ENCODE data around the gene ELAPOR1. TPM values are rescaled to one million over a fixed set of nuclear protein-coding genes. Genes with fewer than 3 reads are reported as not detected.

ELAPOR1 gene
- total and polyA plus RNA-seq, 2 of the 4 experiments (the other 2 are of a cell fraction): 0.54 to 1.6 TPM

DNA sequence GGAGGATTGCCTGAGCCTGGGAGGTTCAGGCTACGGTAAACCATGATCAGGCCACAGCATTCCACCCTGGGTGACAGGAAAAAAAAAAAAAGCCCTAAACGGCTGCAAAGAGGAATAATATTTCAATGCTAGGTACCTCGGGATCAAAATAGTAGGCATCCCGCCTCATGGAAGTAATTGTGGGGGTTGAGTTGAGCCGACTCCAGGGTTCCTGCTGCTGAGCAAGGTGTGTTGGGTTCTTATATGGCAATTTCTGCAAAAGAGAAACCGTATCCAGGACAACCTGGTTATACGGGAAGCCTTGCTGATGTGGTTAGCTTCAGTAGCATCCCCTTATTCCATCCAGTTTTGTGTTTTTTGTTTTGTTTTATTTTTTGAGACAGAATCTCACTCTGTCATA, 6.1 kb upstream of the ELAPOR1 start:
- no peak overlapping the region for H3K4me2 ChIP-seq (ENCODE audit: low read depth, low read length)
- H4K91ac ChIP-seq (ENCODE audit: insufficient read depth, low read depth, low read length): no peak overlapping the region
- WGBS, 2 experiments (ENCODE audit: extremely low coverage in 2 of 2, insufficient read length in 1 of 2): 100% methylated on average over 1 of the region's 7 CpGs; no CpG with 5 or more reads in 1 of the 2 experiments
- H2BK5ac ChIP-seq (ENCODE audit: low read depth, low read length, poor library complexity, severe bottlenecking): no peak overlapping the region
- dilution Hi-C loops (cut with HindIII; ENCODE audit: low sequenced_read_pairs, unreplicated experiment) (no loop called here), in situ Hi-C loops (cut with MboI; ENCODE audit: low sequenced_read_pairs) (no loop called here), intact Hi-C loops (cut with micrococcal nuclease) (no loop called here)
- H3K27ac ChIP-seq (ENCODE audit: insufficient read depth, low read length): no peak overlapping the region
- peaks cover 0 to 10% of the 10 kb centered on the region in 2 experiments; a peak in 2 of 4 replicates for H3K79me1 ChIP-seq (ENCODE audit: low read depth in 1 of 2, low read length in 2 of 2)
- BruUV-seq (replicated peaks): no TSS peak
- no peak overlapping the region for H2BK20ac ChIP-seq (ENCODE audit: low read depth, low read length)
- peaks cover 5% of the 10 kb centered on the region; the same call in 1 of the 2 replicates for H3K27me3 ChIP-seq (ENCODE audit: control insufficient read depth, insufficient read depth, low read length)
- POLR2A ChIA-PET (ENCODE audit: unreplicated experiment): no interaction called here
- no peak overlapping the region for H3K4me3 ChIP-seq (ENCODE audit: insufficient read depth, low read depth, low read length)
- TF ChIP-seq, protein P1, sequence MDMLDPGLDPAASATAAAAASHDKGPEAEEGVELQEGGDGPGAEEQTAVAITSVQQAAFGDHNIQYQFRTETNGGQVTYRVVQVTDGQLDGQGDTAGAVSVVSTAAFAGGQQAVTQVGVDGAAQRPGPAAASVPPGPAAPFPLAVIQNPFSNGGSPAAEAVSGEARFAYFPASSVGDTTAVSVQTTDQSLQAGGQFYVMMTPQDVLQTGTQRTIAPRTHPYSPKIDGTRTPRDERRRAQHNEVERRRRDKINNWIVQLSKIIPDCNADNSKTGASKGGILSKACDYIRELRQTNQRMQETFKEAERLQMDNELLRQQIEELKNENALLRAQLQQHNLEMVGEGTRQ (IDR thresholded peaks at IDR 0.05; ENCODE audit: low read depth, low read length): no peak
- TF ChIP-seq NFE2L2 (IDR thresholded peaks at IDR 0.05; ENCODE audit: low read depth, low read length) (no peak), FOS (IDR thresholded peaks at IDR 0.05; ENCODE audit: low read depth, low read length) (no peak), RFX5 (IDR thresholded peaks at IDR 0.05; ENCODE audit: low read depth, low read length) (no peak), RCOR1 (IDR thresholded peaks at IDR 0.05; ENCODE audit: insufficient replicate concordance, low read length) (no peak), CHD1 (IDR thresholded peaks at IDR 0.05; ENCODE audit: low read depth, low read length) (no peak), MXI1 (IDR thresholded peaks at IDR 0.05; ENCODE audit: borderline replicate concordance, low read depth, low read length) (no peak), SMC3 (IDR thresholded peaks at IDR 0.05; ENCODE audit: low read depth, low read length) (no peak), BHLHE40 (IDR thresholded peaks at IDR 0.05; ENCODE audit: low read depth, low read length) (no peak), RAD21 (IDR thresholded peaks at IDR 0.05; ENCODE audit: low read length) (no peak), POLR2A (IDR thresholded peaks at IDR 0.05; ENCODE audit: low read depth, low read length) (no peak), MAFK (IDR thresholded peaks at IDR 0.05; ENCODE audit: low read depth, low read length) (no peak), CEBPB (IDR thresholded peaks at IDR 0.05; ENCODE audit: low read depth, low read length) (no peak)
- TF ChIP-seq, protein P2, sequence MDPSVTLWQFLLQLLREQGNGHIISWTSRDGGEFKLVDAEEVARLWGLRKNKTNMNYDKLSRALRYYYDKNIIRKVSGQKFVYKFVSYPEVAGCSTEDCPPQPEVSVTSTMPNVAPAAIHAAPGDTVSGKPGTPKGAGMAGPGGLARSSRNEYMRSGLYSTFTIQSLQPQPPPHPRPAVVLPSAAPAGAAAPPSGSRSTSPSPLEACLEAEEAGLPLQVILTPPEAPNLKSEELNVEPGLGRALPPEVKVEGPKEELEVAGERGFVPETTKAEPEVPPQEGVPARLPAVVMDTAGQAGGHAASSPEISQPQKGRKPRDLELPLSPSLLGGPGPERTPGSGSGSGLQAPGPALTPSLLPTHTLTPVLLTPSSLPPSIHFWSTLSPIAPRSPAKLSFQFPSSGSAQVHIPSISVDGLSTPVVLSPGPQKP (IDR thresholded peaks at IDR 0.05; ENCODE audit: borderline replicate concordance, low read depth, low read length): no peak
- TF ChIP-seq, protein P3, sequence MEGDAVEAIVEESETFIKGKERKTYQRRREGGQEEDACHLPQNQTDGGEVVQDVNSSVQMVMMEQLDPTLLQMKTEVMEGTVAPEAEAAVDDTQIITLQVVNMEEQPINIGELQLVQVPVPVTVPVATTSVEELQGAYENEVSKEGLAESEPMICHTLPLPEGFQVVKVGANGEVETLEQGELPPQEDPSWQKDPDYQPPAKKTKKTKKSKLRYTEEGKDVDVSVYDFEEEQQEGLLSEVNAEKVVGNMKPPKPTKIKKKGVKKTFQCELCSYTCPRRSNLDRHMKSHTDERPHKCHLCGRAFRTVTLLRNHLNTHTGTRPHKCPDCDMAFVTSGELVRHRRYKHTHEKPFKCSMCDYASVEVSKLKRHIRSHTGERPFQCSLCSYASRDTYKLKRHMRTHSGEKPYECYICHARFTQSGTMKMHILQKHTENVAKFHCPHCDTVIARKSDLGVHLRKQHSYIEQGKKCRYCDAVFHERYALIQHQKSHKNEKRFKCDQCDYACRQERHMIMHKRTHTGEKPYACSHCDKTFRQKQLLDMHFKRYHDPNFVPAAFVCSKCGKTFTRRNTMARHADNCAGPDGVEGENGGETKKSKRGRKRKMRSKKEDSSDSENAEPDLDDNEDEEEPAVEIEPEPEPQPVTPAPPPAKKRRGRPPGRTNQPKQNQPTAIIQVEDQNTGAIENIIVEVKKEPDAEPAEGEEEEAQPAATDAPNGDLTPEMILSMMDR (conservative IDR thresholded peaks at IDR 0.05; ENCODE audit: low read depth, low read length): no peak
- H2AK9ac ChIP-seq (replicated peaks; ENCODE audit: low read depth, low read length, poor library complexity): no peak overlapping the region
- no peak overlapping the region for H3K18ac ChIP-seq (ENCODE audit: low read depth, low read length)
- no peak overlapping the region for H3K56ac ChIP-seq (ENCODE audit: extremely low read depth, insufficient read depth, low read length)
- ATAC-seq (ENCODE audit: low read depth) (no peak), DNase-seq (no peak)
- no peaks in the 10 kb centered on the region for H3K9me3 ChIP-seq (ENCODE audit: control insufficient read depth, insufficient read depth, low read length)
- H2BK15ac ChIP-seq (ENCODE audit: low read depth, low read length): no peak overlapping the region
- CTCF ChIA-PET: no interaction called here
- H3K9me1 ChIP-seq (ENCODE audit: insufficient read depth, low read length): no peaks in the 10 kb centered on the region
- H4K20me1 ChIP-seq (ENCODE audit: insufficient read depth, low read length): no peaks in the 10 kb centered on the region; the same call in 1 of the 2 replicates
- H3K4me1 ChIP-seq (ENCODE audit: control insufficient read depth, insufficient read depth, low read length): no peaks in the 10 kb centered on the region
- H3K23ac ChIP-seq (ENCODE audit: low read depth, low read length): no peak overlapping the region
- no peak overlapping the region for H2BK120ac ChIP-seq (ENCODE audit: low read depth, low read length)
- H4K8ac ChIP-seq (ENCODE audit: low read depth in 2 of 2, low read length in 2 of 2): no peak overlapping the region
- no peak overlapping the region for H3K9ac ChIP-seq (ENCODE audit: low read depth, low read length)
- no peak overlapping the region for H2AFZ ChIP-seq (replicated peaks; ENCODE audit: low read length, poor library complexity)
- no peak overlapping the region for H2AK5ac ChIP-seq (ENCODE audit: low read depth, low read length)
- H3K36me3 ChIP-seq (ENCODE audit: control insufficient read depth, insufficient read depth, low read length): peaks cover 2% of the 10 kb centered on the region; the same call in 1 of the 2 replicates
- no peak overlapping the region for H3K4ac ChIP-seq (ENCODE audit: low read depth, low read length)
- H4K5ac ChIP-seq (ENCODE audit: low read depth, low read length): no peak overlapping the region
- H3K14ac ChIP-seq (replicated peaks; ENCODE audit: low read depth, low read length): no peak overlapping the region

Data from IMR-90 (cell line).